Stomach (tissue), 4 donors: ENCODE data around the gene RPRD2.

ENCODE experiments used
- POLR2A ChIP-seq, 4 donors: fragments of 450-650 bp; IDR thresholded peaks; one replicate each; pipeline ENCODE4 v1.6.1; 2016; ENCODE audit warnings: antibody characterized with exemption in 4 of 4, control low read depth in 2 of 4, mild to moderate bottlenecking in 1 of 4, moderate library complexity in 1 of 4
- TF ChIP-seq, protein P1 (sequence below), 7 experiments: fragments of 450-650 bp in 4 of 7; fragments of 200-600 bp in 3 of 7; sonication (generic) in 3 of 7; IDR thresholded peaks; one replicate each; pipeline ENCODE4 v1.5.1; 2016 to 2019; ENCODE audit warnings: antibody characterized with exemption in 7 of 7, control low read depth in 2 of 7, mild to moderate bottlenecking in 1 of 7

- TF ChIP-seq, protein P1, sequence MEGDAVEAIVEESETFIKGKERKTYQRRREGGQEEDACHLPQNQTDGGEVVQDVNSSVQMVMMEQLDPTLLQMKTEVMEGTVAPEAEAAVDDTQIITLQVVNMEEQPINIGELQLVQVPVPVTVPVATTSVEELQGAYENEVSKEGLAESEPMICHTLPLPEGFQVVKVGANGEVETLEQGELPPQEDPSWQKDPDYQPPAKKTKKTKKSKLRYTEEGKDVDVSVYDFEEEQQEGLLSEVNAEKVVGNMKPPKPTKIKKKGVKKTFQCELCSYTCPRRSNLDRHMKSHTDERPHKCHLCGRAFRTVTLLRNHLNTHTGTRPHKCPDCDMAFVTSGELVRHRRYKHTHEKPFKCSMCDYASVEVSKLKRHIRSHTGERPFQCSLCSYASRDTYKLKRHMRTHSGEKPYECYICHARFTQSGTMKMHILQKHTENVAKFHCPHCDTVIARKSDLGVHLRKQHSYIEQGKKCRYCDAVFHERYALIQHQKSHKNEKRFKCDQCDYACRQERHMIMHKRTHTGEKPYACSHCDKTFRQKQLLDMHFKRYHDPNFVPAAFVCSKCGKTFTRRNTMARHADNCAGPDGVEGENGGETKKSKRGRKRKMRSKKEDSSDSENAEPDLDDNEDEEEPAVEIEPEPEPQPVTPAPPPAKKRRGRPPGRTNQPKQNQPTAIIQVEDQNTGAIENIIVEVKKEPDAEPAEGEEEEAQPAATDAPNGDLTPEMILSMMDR (IDR thresholded peaks at IDR 0.05), result no peak
- no peak for TF ChIP-seq POLR2A (IDR thresholded peaks at IDR 0.05)
Measured at GRCh38 chr1:150525348-150525747, 161.4 kb downstream of the RPRD2 start.
